ENCODE results near the gene ASXL2.
A peak's percentile ranks its signal among the peaks of the same experiment; 100 is the strongest.

Gene ASXL2

GRCh38 chr2:25714740-25715139 lies 163.5 kb downstream of the ASXL2 start:
- Histone ChIP-seq H3K4me2 (ENCODE audit: low read depth, low read length, poor library complexity, severe bottlenecking) (no peak overlapping the region), H3K79me2 (ENCODE audit: insufficient read depth, low read length) (no peaks in the 10 kb centered on the region), H3K9me2 (replicated peaks; ENCODE audit: low read depth, low read length) (no peaks in the 10 kb centered on the region), H3F3A (ENCODE audit: low read depth) (no peaks in the 10 kb centered on the region), H3K27me3 (ENCODE audit: insufficient read depth, low read length, poor library complexity, severe bottlenecking) (no peaks in the 10 kb centered on the region), H3K36me3 (ENCODE audit: insufficient read depth, low read length) (no peaks in the 10 kb centered on the region), H3K9me3 (ENCODE audit: insufficient read depth, low read depth, low read length) (no peaks in the 10 kb centered on the region), H2AFZ (ENCODE audit: low read length) (no peak overlapping the region), H3K9ac (ENCODE audit: low read depth, low read length, poor library complexity, severe bottlenecking) (no peak overlapping the region), H3K4me1 (ENCODE audit: insufficient read depth, low read length, poor library complexity, severe bottlenecking) (no peaks in the 10 kb centered on the region), H3K4me3 (ENCODE audit: low read length, poor library complexity, severe bottlenecking) (no peak overlapping the region), H4K20me1 (ENCODE audit: insufficient read depth, low read length, poor library complexity, severe bottlenecking) (no peaks in the 10 kb centered on the region)
- TF ChIP-seq EZH2phosphoT487 (IDR thresholded peaks at IDR 0.05; ENCODE audit: borderline replicate concordance) = no peak
- TF ChIP-seq, protein P1, sequence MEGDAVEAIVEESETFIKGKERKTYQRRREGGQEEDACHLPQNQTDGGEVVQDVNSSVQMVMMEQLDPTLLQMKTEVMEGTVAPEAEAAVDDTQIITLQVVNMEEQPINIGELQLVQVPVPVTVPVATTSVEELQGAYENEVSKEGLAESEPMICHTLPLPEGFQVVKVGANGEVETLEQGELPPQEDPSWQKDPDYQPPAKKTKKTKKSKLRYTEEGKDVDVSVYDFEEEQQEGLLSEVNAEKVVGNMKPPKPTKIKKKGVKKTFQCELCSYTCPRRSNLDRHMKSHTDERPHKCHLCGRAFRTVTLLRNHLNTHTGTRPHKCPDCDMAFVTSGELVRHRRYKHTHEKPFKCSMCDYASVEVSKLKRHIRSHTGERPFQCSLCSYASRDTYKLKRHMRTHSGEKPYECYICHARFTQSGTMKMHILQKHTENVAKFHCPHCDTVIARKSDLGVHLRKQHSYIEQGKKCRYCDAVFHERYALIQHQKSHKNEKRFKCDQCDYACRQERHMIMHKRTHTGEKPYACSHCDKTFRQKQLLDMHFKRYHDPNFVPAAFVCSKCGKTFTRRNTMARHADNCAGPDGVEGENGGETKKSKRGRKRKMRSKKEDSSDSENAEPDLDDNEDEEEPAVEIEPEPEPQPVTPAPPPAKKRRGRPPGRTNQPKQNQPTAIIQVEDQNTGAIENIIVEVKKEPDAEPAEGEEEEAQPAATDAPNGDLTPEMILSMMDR (conservative IDR thresholded peaks at IDR 0.05; ENCODE audit: low read length) = peak; percentile 32

- Histone ChIP-seq H2AFZ (ENCODE audit: low read length) (no peak overlapping the region), H3K4me2 (ENCODE audit: low read depth, low read length, poor library complexity, severe bottlenecking) (no peak overlapping the region), H3K9me2 (replicated peaks; ENCODE audit: low read depth, low read length) (no peaks in the 10 kb centered on the region), H3K9ac (ENCODE audit: low read depth, low read length, poor library complexity, severe bottlenecking) (no peak overlapping the region), H3F3A (ENCODE audit: low read depth) (no peaks in the 10 kb centered on the region), H3K4me1 (ENCODE audit: insufficient read depth, low read length, poor library complexity, severe bottlenecking) (no peaks in the 10 kb centered on the region), H3K79me2 (ENCODE audit: insufficient read depth, low read length) (no peaks in the 10 kb centered on the region), H3K9me3 (ENCODE audit: insufficient read depth, low read depth, low read length) (no peaks in the 10 kb centered on the region), H3K27me3 (ENCODE audit: insufficient read depth, low read length, poor library complexity, severe bottlenecking) (no peaks in the 10 kb centered on the region), H3K4me3 (ENCODE audit: low read length, poor library complexity, severe bottlenecking) (no peak overlapping the region), H4K20me1 (ENCODE audit: insufficient read depth, low read length, poor library complexity, severe bottlenecking) (no peaks in the 10 kb centered on the region), H3K36me3 (ENCODE audit: insufficient read depth, low read length) (no peaks in the 10 kb centered on the region)
- no peak for TF ChIP-seq EZH2phosphoT487 (IDR thresholded peaks at IDR 0.05; ENCODE audit: borderline replicate concordance)
- TF ChIP-seq, protein P1 (conservative IDR thresholded peaks at IDR 0.05; ENCODE audit: low read length) = no peak
These were observed 165.8 kb downstream of the ASXL2 start for GRCh38 chr2:25712455-25712854.

DNA sequence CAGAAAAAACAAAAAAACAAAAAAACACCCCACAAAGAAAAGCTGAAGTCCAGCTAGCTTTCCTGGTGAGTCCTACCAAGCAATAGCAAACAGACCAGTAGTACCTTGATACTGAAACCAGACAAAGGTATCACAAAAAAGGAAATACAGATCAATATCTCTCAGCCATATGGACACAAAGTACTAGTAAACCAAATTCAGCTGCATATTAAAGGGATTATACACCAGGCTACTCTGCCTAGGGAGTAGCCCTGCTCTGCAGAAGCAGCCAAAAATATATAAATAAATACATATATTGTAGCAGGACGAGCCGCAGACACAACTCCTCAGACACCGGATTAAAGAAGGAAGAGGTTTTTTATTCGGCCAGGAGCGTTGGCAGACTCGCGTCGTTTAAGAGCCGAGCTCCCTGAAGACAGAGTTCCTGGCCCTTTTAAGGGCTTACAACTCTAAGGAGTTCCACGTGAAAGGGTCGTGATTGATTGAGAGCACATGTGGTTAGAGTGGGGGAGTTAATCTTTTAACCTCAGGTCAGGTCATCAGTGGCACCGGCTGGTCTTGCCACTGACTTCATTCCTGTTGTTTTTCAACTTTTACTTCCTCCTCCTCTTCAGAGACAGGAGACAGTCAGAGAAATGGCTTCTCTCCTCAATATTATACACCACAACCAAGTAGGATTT lies 166.5 kb downstream of the ASXL2 start:
- H3K36me3 ChIP-seq (ENCODE audit: insufficient read depth, low read length) = no peaks in the 10 kb centered on the region
- TF ChIP-seq EZH2phosphoT487 (IDR thresholded peaks at IDR 0.05; ENCODE audit: borderline replicate concordance) = no peak
- TF ChIP-seq, protein P1 (conservative IDR thresholded peaks at IDR 0.05; ENCODE audit: low read length) = no peak
- H3K4me1 ChIP-seq (ENCODE audit: insufficient read depth, low read length, poor library complexity, severe bottlenecking) = no peaks in the 10 kb centered on the region
- no peaks in the 10 kb centered on the region for H3F3A ChIP-seq (ENCODE audit: low read depth)
- no peaks in the 10 kb centered on the region for H4K20me1 ChIP-seq (ENCODE audit: insufficient read depth, low read length, poor library complexity, severe bottlenecking)
- H3K9ac ChIP-seq (ENCODE audit: low read depth, low read length, poor library complexity, severe bottlenecking) = no peak overlapping the region
- no peaks in the 10 kb centered on the region for H3K79me2 ChIP-seq (ENCODE audit: insufficient read depth, low read length)
- H3K4me3 ChIP-seq (ENCODE audit: low read length, poor library complexity, severe bottlenecking) = no peak overlapping the region
- H3K27me3 ChIP-seq (ENCODE audit: insufficient read depth, low read length, poor library complexity, severe bottlenecking) = no peaks in the 10 kb centered on the region
- no peak overlapping the region for H3K4me2 ChIP-seq (ENCODE audit: low read depth, low read length, poor library complexity, severe bottlenecking)
- H2AFZ ChIP-seq (ENCODE audit: low read length) = no peak overlapping the region
- no peaks in the 10 kb centered on the region for H3K9me3 ChIP-seq (ENCODE audit: insufficient read depth, low read depth, low read length)
- H3K9me2 ChIP-seq (replicated peaks; ENCODE audit: low read depth, low read length) = no peaks in the 10 kb centered on the region
